Activated naive CD8-positive, alpha-beta T cell (primary cell): ENCODE measurements around the gene DDX6.
"Not testable (repeated sequence)": the region's sequence is repeated elsewhere in the genome, so short reads cannot be mapped to it uniquely, and the experiment has no call there.

Experiments
- H3K27ac Mint-ChIP-seq: one replicate; pipeline ENCODE4 v1.8.0; 2021; ENCODE audit warnings: mixed read lengths
- H3K27me3 Mint-ChIP-seq: one replicate; pipeline ENCODE4 v1.8.0; 2021; ENCODE audit warnings: mixed read lengths
- H3K36me3 Mint-ChIP-seq: one replicate; pipeline ENCODE4 v1.8.0; 2021; ENCODE audit warnings: mixed read lengths
- H3K4me1 Mint-ChIP-seq: one replicate; pipeline ENCODE4 v1.8.0; 2021; ENCODE audit warnings: low read depth, mixed read lengths
- H3K4me3 Mint-ChIP-seq: one replicate; pipeline ENCODE4 v1.8.0; 2021; ENCODE audit warnings: mild to moderate bottlenecking, mixed read lengths
- H3K9me3 Mint-ChIP-seq: one replicate; pipeline ENCODE4 v1.8.0; 2021; ENCODE audit warnings: low read depth, mixed read lengths

The DDX6 gene

GRCh38 chr11:118791111-118791960 lies at the start of gene DDX6:
TSS of gene DDX6 (minus strand) at chr11:118791164. CDS start at chr11:118786251, 4,913 bp downstream.
- Mint-ChIP-seq H3K27me3 (no peaks in the 10 kb centered on the region), H3K4me3 (peak within 1 kb of the TSS; percentile 99), H3K27ac (peak within 1 kb of the TSS; percentile 99), H3K36me3 (peaks cover 4% of the 10 kb centered on the region), H3K9me3 (no peaks in the 10 kb centered on the region), H3K4me1 (peaks cover 26% of the 10 kb centered on the region)

GRCh38 chr11:118838905-118839553 lies 48.1 kb upstream of the DDX6 start:
- no peaks in the 10 kb centered on the region for H3K27me3 Mint-ChIP-seq
- H3K4me3 Mint-ChIP-seq = no peak overlapping the region
- H3K9me3 Mint-ChIP-seq = no peaks in the 10 kb centered on the region
- H3K4me1 Mint-ChIP-seq = peaks cover 27% of the 10 kb centered on the region
- H3K36me3 Mint-ChIP-seq = no peaks in the 10 kb centered on the region
- no peak overlapping the region for H3K27ac Mint-ChIP-seq

GRCh38 chr11:118837868-118838267 lies 46.9 kb upstream of the DDX6 start:
- Mint-ChIP-seq H3K36me3 (no peaks in the 10 kb centered on the region), H3K27ac (no peak overlapping the region), H3K27me3 (no peaks in the 10 kb centered on the region), H3K4me1 (peaks cover 28% of the 10 kb centered on the region), H3K4me3 (no peak overlapping the region), H3K9me3 (no peaks in the 10 kb centered on the region)

GRCh38 chr11:118834427-118835028 lies 43.6 kb upstream of the DDX6 start:
- Mint-ChIP-seq H3K36me3 (no peaks in the 10 kb centered on the region), H3K4me1 (peaks cover 18% of the 10 kb centered on the region), H3K9me3 (no peaks in the 10 kb centered on the region), H3K4me3 (peak overlapping the region; percentile 61), H3K27ac (peak overlapping the region; percentile 38), H3K27me3 (no peaks in the 10 kb centered on the region)

GRCh38 chr11:118827118-118827517 lies 36.2 kb upstream of the DDX6 start:
- no peak overlapping the region for H3K27ac Mint-ChIP-seq
- H3K36me3 Mint-ChIP-seq = no peaks in the 10 kb centered on the region
- H3K4me3 Mint-ChIP-seq = no peak overlapping the region
- no peaks in the 10 kb centered on the region for H3K9me3 Mint-ChIP-seq
- no peaks in the 10 kb centered on the region for H3K27me3 Mint-ChIP-seq
- peaks cover 4% of the 10 kb centered on the region for H3K4me1 Mint-ChIP-seq

- H3K27me3 Mint-ChIP-seq, H3K27ac Mint-ChIP-seq, H3K9me3 Mint-ChIP-seq, H3K4me3 Mint-ChIP-seq, H3K36me3 Mint-ChIP-seq, H3K4me1 Mint-ChIP-seq: not testable (repeated sequence)
Observed at GRCh38 chr11:118822936-118823510, 32.1 kb upstream of the DDX6 start.

GRCh38 chr11:118820412-118821357 lies 29.7 kb upstream of the DDX6 start:
- Mint-ChIP-seq H3K9me3 (no peaks in the 10 kb centered on the region), H3K4me3 (no peak overlapping the region), H3K4me1 (peaks cover 9% of the 10 kb centered on the region), H3K36me3 (no peaks in the 10 kb centered on the region), H3K27ac (peak overlapping the region; percentile 41), H3K27me3 (no peaks in the 10 kb centered on the region)

- H3K4me1 Mint-ChIP-seq, H3K27me3 Mint-ChIP-seq, H3K4me3 Mint-ChIP-seq, H3K27ac Mint-ChIP-seq, H3K36me3 Mint-ChIP-seq, H3K9me3 Mint-ChIP-seq: not testable (repeated sequence)
Observed at GRCh38 chr11:118820025-118820379, 29.0 kb upstream of the DDX6 start.

GRCh38 chr11:118819334-118820024 lies 28.5 kb upstream of the DDX6 start:
- Mint-ChIP-seq H3K4me3 (no peak overlapping the region), H3K4me1 (peaks cover 9% of the 10 kb centered on the region), H3K27ac (no peak overlapping the region), H3K27me3 (no peaks in the 10 kb centered on the region), H3K9me3 (no peaks in the 10 kb centered on the region), H3K36me3 (no peaks in the 10 kb centered on the region)

GRCh38 chr11:118818130-118818529 lies 27.2 kb upstream of the DDX6 start:
- Mint-ChIP-seq H3K27ac (no peak overlapping the region), H3K36me3 (no peaks in the 10 kb centered on the region), H3K4me1 (peaks cover 14% of the 10 kb centered on the region), H3K9me3 (no peaks in the 10 kb centered on the region), H3K27me3 (no peaks in the 10 kb centered on the region), H3K4me3 (no peak overlapping the region)

GRCh38 chr11:118813551-118813950 lies 22.6 kb upstream of the DDX6 start:
- Mint-ChIP-seq H3K4me1 (peaks cover 11% of the 10 kb centered on the region), H3K4me3 (no peak overlapping the region), H3K36me3 (no peaks in the 10 kb centered on the region), H3K27ac (no peak overlapping the region), H3K27me3 (no peaks in the 10 kb centered on the region), H3K9me3 (no peaks in the 10 kb centered on the region)

GRCh38 chr11:118812485-118812884 lies 21.5 kb upstream of the DDX6 start:
- Mint-ChIP-seq H3K4me3 (no peak overlapping the region), H3K27ac (no peak overlapping the region)

GRCh38 chr11:118807800-118808778 lies 17.1 kb upstream of the DDX6 start:
- H3K27me3 Mint-ChIP-seq = no peaks in the 10 kb centered on the region
- peak overlapping the region; percentile 42 for H3K4me3 Mint-ChIP-seq
- peak overlapping the region; percentile 81 for H3K27ac Mint-ChIP-seq

More at GRCh38 chr11:118812485-118812884, 21.5 kb upstream of the DDX6 start:
- Mint-ChIP-seq H3K27me3 (no peaks in the 10 kb centered on the region), H3K4me1 (peaks cover 20% of the 10 kb centered on the region), H3K9me3 (no peaks in the 10 kb centered on the region), H3K36me3 (no peaks in the 10 kb centered on the region)

More at GRCh38 chr11:118807800-118808778, 17.1 kb upstream of the DDX6 start:
- Mint-ChIP-seq H3K4me1 (peaks cover 15% of the 10 kb centered on the region), H3K36me3 (no peaks in the 10 kb centered on the region), H3K9me3 (no peaks in the 10 kb centered on the region)
